ENCODE data around the gene CCRL2. TPM values are rescaled to one million over a fixed set of nuclear protein-coding genes. Genes with fewer than 3 reads are reported as not detected.
"Not testable (repeated sequence)": the region's sequence is repeated elsewhere in the genome, so short reads cannot be mapped to it uniquely, and the experiment has no call there.

Gene CCRL2
- total RNA-seq, 1 donor from 2014 or later = not detected

DNA sequence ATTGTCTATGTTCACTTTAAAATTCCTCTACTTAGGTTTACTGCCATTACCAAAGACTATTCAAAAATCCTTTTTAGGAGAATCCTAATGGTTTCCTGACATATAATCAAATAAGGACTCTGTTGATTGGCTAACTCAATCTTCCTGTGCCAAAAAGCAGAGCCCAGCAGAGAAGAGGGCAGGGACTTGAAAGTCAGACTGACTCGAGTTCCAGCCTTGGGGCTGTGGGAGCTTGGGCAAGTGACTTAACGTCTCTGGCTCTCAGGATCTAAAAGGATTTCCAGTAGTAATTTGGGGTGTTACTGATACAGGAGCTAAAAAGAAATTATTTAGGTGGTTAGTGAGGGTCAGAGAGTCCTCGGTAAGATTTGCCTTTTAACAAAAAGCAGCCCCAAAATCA lies 25.4 kb upstream of the CCRL2 start:
- TF ChIP-seq, protein P1, sequence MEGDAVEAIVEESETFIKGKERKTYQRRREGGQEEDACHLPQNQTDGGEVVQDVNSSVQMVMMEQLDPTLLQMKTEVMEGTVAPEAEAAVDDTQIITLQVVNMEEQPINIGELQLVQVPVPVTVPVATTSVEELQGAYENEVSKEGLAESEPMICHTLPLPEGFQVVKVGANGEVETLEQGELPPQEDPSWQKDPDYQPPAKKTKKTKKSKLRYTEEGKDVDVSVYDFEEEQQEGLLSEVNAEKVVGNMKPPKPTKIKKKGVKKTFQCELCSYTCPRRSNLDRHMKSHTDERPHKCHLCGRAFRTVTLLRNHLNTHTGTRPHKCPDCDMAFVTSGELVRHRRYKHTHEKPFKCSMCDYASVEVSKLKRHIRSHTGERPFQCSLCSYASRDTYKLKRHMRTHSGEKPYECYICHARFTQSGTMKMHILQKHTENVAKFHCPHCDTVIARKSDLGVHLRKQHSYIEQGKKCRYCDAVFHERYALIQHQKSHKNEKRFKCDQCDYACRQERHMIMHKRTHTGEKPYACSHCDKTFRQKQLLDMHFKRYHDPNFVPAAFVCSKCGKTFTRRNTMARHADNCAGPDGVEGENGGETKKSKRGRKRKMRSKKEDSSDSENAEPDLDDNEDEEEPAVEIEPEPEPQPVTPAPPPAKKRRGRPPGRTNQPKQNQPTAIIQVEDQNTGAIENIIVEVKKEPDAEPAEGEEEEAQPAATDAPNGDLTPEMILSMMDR (IDR thresholded peaks at IDR 0.05) = no peak
- Histone ChIP-seq H3K4me3 (no peak overlapping the region), H3K4me1 (no peaks in the 10 kb centered on the region), H3K9me3 (no peaks in the 10 kb centered on the region), H3K27ac (no peak overlapping the region), H3K27me3 (no peaks in the 10 kb centered on the region), H3K36me3 (no peaks in the 10 kb centered on the region)
- intact Hi-C loops (cut with DNase I) = no loop called here
- no peak for DNase-seq (ENCODE audit: low spot score in 2 of 2)

DNA sequence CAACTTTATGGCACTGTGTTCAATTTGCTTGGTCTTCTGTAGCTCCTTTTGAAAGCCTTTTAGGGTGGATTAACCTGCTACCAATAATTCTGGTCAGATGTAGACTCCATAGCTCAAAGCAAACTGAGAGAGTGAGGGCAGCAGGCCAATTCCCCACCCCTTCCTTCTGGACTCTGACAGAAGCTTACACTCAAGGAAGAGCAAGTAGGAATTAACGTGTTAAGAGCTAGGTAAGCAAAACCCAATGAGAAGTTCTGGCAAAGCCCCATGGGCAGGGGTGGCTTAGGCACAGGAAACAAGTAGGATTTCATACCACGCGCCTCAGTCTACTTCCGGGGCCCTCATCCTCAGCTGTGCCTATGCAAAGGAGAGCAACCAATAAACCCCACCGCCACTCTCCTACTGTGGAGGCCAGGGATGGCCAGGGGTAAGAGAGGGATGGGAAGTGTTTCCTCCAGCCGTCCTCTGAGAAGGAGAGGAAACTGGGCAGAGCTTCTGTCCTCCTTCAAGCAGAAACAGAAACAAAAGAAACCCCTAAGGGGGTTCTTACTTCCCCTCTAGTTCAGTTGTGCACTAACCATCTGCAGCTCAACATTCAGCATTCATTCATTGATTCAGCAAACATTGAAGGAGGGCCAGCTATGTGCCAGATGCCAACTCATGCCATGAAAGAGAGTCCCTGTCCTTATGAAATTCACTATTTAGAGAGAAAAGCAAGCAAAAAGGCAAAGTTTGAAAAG lies 23.7 kb upstream of the CCRL2 start:
- Histone ChIP-seq H3K27me3 (no peaks in the 10 kb centered on the region), H3K4me1 (no peaks in the 10 kb centered on the region), H3K4me3 (no peak overlapping the region), H3K36me3 (no peaks in the 10 kb centered on the region), H3K27ac (no peak overlapping the region), H3K9me3 (no peaks in the 10 kb centered on the region)
- TF ChIP-seq, protein P1 (IDR thresholded peaks at IDR 0.05) = no peak
- intact Hi-C loops (cut with DNase I) = no loop called here
- DNase-seq (ENCODE audit: low spot score in 2 of 2) = no peak

DNA sequence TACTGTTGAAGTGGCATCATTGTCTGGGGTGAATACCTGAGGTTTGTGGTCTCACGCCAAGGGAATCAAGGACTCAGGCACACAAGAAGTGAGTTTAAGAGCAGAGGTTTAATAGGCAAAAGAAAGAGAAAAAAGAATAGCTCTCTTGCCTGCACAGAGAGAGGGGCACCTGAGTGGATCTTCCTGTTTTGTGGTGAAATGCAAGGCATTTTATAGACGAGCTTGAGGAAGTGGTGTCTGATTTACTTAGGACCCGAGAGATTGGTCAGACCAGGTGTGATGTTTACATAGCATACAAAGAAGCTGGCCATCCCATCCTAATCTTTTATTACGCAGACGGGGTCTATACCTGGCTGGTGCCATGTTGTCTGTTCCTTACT lies 23.1 kb upstream of the CCRL2 start:
- Histone ChIP-seq H3K9me3 (no peaks in the 10 kb centered on the region), H3K4me3 (no peak overlapping the region), H3K27ac (no peak overlapping the region), H3K4me1 (no peaks in the 10 kb centered on the region), H3K27me3 (no peaks in the 10 kb centered on the region), H3K36me3 (no peaks in the 10 kb centered on the region)
- intact Hi-C loops (cut with DNase I) = no loop called here
- DNase-seq (ENCODE audit: low spot score in 2 of 2) = no peak
- TF ChIP-seq, protein P1 (IDR thresholded peaks at IDR 0.05) = no peak

DNA sequence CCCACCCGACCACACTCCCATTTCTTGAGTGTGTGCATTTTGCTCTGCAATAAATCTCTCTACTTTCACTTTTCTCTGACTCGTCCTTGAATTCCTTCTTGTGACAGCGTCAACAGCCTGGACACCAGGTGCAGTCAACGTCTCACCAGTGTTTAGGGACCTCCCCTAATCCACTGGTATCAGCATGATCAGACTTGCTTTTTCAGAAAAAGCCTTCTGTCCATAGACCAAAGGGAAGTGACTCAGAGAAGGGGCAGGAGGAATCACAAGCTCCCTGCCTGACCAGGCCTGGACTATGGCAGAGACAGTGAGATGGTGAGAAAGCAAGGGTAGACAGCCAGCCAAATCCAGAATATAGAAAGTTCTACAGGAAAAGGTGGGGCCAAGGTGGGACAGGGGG lies 20.9 kb upstream of the CCRL2 start:
- no peaks in the 10 kb centered on the region for H3K36me3 ChIP-seq
- no peaks in the 10 kb centered on the region for H3K4me1 ChIP-seq
- no peaks in the 10 kb centered on the region for H3K27me3 ChIP-seq
- intact Hi-C loops (cut with DNase I) = no loop called here
- H3K27ac ChIP-seq = no peak overlapping the region
- H3K4me3 ChIP-seq = no peak overlapping the region
- TF ChIP-seq, protein P1 (IDR thresholded peaks at IDR 0.05) = no peak
- H3K9me3 ChIP-seq = no peaks in the 10 kb centered on the region
- no peak for DNase-seq (ENCODE audit: low spot score in 2 of 2)

DNA sequence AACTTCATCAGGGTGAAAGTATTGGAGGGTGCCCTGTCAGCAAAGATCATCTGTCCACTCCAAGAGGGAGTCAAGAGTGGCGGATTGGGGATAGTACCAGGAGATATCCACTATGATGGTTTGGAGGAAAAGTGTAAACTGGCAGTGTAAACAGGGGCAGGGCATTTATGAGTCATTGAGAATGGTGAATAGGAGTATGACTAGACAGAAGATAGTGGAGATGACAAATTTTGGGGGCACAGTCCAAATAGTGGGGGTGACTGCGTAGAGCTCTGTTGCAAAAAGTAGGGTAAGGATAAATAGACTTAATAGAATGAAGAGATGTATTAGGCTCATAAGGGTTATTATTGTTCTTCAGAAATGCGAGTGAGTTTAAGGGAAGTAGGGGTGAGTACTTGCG lies 18.2 kb upstream of the CCRL2 start:
- H3K27ac ChIP-seq; H3K27me3 ChIP-seq; H3K4me3 ChIP-seq; H3K36me3 ChIP-seq; intact Hi-C loops (cut with DNase I); H3K9me3 ChIP-seq; DNase-seq (ENCODE audit: low spot score in 2 of 2); H3K4me1 ChIP-seq: not testable (repeated sequence)

DNA sequence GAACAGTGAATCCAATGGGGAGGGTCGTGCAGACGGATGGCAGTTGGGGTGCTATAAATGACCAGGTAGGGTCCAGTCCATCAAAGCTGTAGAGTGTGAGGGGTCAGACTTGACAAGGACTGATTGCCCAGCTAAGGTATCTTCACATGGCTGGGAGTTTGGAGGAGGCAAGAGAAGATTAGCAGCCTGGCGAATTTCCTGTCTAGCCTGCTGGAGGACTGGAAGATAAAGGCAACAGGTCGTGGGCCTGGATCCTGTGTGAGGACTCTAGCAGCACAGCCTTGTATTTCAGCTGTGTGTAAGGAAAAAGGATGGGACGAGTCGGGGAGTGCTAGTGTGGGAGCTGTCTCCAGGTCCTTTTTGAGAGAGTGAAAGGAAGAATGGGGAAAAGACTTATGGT lies 17.8 kb upstream of the CCRL2 start:
- H3K27me3 ChIP-seq = no peaks in the 10 kb centered on the region
- no peaks in the 10 kb centered on the region for H3K36me3 ChIP-seq
- H3K4me1 ChIP-seq = no peaks in the 10 kb centered on the region
- no peak overlapping the region for H3K4me3 ChIP-seq
- H3K9me3 ChIP-seq = no peaks in the 10 kb centered on the region
- no peak overlapping the region for H3K27ac ChIP-seq
- TF ChIP-seq, protein P1 (IDR thresholded peaks at IDR 0.05) = no peak
- no peak for DNase-seq (ENCODE audit: low spot score in 2 of 2)
- intact Hi-C loops (cut with DNase I) = no loop called here

DNA sequence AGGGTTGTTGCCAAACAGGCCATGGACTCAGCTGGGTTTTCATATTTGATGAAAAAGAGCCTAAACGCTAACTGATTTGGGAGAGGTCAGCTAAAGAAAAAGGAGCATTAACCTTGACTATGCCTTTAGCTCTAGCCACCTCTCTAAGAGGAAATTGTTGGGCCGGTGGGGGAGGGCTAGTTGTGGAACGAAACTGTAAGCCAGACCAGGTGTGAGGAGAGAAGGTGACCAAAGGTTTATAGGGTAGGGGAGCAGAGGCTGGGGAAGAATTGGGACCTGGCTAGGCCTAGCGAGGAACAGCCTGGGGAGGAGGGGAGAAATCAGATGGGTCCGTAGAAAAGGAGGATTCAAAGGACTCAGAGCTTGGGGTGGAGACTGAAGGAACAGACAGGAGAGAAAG lies 15.5 kb upstream of the CCRL2 start:
- intact Hi-C loops (cut with DNase I); DNase-seq (ENCODE audit: low spot score in 2 of 2); H3K4me1 ChIP-seq; H3K27me3 ChIP-seq; H3K4me3 ChIP-seq; H3K36me3 ChIP-seq; H3K9me3 ChIP-seq; H3K27ac ChIP-seq: not testable (repeated sequence)

Data from ascending aorta (tissue), 2 donors.